Tongue (tissue), 2 donors: ENCODE data around the gene ZSCAN2. TPM values are rescaled to one million over a fixed set of nuclear protein-coding genes. Genes with fewer than 3 reads are reported as not detected.
"Not testable (repeated sequence)": the region's sequence is repeated elsewhere in the genome, so short reads cannot be mapped to it uniquely, and the experiment has no call there.

Source experiments
- DNase-seq: peaks from one replicate; pipeline ENCODE4 v3.0.0-alpha.2; 2015
- total RNA-seq: library from RNA; depleted of rRNA; stranded (reverse); fragments of >200 nt; gene quantifications from one replicate; pipeline ENCODE4 v1.2.3, GENCODE V29; 2014

The ZSCAN2 gene
- total RNA-seq, 1 donor from 2014 or later: 19.9 TPM

DNA sequence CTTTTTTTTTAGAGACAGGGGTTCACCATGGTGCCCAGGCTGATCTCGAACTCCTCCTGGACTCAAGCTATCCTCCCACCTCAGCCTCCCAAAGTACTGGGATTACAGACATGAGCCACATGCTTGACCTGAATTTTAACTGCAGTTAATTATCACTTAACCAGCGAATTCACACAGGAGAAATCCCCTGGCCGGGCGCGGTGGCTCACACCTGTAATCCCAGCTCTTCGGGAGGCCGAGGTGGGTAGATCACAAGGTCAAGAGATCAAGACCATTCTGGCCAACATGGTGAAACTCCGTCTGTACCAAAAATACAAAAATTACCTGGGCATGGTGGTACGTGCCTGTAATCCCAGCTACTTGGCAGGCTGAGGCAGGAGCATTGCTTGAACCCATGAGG is 41.1 kb downstream of the ZSCAN2 start:
- DNase-seq: not testable (repeated sequence)

DNA sequence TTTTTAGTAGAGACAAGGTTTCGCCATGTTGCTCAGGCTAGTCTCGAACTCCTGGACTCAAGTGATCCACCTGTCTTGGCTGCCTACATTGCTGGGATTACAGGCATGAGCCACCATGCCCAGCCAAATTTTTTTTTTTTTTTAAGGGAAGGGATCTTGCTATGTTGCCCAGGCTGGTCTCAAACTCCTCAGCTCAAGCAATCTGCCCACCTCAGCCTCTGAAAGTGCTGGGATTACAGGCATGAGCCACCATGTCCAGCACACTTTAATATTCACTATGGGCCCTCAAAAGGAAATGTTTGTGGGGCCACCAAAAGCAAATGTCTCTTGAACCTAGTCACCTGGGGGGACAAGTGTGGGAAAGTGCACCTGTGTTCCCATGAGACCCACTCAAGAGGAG is 41.8 kb downstream of the ZSCAN2 start:
- DNase-seq: not testable (repeated sequence)

DNA sequence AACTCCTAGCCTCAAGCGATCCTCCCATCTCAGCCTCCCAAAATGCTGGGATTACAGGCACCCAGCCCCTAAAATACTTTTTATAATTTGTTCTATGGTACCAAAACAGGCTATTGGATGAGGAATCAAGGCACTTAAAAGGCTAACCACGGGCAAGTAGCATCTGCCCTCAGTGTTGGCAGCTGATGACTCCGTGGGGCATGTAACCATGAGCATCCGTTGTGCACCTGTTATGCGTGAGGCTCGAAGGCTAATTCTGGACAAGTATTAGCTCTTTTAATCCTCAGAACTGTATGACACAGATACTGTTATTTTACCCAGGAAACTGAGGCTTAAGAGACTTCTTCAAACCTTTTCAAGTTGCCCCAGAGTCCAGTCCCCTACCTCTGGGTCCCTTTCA is 43.0 kb downstream of the ZSCAN2 start:
- DNase-seq: peak; percentile 36

DNA sequence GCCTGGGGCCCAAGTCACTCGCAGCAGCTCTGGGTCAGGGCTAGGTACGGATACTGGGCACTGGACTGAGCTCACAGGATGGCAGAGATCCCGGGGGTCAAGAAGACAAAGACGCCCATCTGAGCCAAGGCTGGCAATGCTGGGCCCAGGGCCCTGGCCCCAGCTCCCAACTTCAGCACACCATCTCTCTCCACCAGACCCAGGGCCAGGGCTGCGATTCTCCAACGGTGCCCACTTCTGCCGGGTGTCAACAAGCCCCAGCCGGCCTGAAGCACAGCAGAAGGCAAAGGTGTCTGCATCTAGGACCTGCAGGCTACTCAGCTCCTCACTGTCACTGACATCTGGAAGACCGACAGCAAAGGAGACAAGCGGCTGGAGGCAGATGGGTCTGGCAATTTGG is 44.7 kb downstream of the ZSCAN2 start:
- DNase-seq: no peak

DNA sequence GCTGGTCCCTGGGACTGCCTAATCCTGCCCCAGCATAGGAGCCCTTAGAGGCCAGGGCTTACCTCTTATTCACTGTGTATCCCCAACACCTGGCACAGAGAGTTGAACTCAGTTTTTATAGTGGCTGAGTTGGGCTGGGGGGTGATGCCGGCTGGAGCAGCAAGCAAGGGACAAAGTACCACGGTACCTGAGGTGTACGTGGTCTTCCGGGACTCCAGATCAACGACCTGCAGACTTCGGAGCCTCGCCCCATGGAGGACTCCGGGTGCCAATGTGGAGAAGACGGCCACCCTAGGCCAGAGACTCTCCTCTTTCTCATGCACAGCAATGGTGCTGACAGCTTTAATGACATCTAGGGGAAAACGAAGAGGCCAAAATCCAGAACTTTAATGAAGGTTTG is 45.2 kb downstream of the ZSCAN2 start:
- DNase-seq: no peak

DNA sequence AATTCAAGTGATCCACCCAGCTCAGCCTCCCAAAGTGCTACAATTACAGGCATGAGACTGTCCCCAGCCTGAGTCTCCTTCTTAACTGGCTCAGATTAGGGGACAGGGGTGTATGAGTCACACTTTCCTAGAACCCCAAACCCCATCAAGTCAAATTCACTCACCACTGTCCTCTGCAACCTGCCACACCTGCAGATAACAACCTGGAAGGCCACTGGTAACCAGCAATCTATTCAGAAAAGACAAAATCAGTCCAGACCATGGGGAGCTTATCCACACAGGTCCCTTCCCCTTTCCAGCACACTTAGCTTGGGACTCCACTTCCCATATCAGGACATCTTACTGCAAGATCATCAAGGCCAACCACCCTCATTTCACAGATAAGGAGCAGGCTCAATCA is 46.9 kb downstream of the ZSCAN2 start:
- DNase-seq: no peak

DNA sequence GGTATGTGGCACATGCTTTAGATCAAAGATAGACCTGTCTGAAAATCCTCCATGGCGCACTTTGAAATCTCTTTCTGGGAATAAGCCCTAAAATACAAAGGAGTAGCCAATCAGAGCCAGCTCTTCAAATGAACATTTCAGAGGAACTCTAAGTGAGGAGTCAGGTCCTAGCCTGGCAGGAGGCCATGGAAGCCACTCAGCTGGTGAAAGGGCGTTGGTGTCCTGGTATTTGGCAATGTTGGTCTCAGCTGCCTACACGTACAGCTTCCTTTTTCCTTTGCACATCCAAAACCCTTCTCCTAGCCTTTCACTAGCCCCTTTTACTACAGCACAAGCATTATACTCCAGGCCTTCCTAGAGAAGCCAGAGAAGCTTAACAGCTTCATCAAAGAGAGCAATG is 47.7 kb downstream of the ZSCAN2 start:
- no peak for DNase-seq

DNA sequence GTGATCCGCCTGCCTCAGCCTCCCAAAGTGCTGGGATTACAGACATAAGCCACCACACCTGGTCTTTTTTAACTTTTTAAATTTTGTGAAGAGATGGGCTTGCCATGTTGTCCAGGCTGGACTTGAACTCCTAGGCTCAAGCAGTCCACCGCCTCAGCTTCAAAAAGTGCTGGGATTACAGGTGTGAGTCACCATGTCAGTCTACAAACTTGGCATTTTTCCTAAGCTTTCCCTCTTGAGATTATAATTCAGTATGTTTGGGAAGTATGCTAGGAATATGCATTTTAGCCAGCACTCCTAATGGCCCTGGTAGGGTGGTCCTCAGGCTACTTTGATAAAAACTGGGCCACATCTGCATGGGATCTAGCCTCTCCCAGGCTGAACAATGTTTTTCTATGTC is 48.9 kb downstream of the ZSCAN2 start:
- DNase-seq: no peak

DNA sequence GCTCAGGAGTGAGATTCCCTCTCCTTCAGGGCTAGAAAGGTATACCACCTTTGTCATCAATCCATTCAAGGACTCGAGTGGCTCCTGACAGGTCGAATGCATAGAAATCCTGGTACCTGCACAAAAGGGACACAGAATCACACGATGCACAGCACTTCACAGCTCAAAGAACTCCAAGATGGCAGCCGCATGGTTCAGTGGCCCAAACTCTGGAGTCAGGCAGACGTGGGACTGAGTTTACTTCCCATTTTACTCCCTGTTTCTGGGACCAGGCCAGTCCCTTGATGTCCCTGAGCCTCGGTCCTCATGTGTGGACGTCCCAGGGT is 52.7 kb downstream of the ZSCAN2 start:
- no peak for DNase-seq

DNA sequence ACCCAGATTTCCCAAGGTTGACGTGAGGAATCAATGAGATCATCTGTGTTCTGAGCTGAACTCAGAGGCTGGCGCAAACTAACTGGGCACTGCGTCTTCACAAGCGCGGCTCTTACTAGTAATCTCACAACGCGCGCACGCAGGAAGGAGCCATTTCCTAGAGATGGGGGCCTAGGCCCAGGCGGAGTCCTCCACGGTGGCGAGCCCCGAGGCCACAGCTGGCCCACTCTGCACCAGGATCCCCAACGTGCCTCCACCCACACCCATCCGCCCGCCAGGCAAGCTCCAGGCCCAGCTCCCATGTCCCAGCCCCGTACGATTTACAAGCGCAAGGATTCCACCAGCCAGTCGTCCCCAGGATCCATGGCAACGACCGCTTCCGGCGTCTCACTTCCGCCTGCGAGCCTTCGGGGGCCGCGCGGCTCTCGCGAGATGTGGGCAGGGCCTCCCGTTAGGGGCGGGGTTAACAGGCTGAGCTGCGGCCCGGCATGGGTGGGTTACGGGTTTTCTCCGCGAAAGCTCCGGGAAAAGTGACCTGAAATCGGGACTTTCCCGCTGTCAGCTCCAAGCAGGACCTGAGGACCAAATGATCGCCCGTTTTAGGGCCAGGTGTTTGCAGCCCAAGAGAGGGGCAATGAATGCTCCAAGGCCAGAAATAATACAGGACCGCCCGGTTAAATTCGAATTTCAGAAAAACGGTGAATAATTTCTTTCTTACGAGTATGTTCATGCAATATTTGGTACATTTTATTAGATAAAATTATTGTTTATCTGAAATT is 53.3 kb downstream of the ZSCAN2 start, which contains the start of gene WDR73:
WDR73 (minus strand) TSS at position 374 of the 779 bp plus-strand sequence; CDS start at position 365, 9 bp downstream.
- DNase-seq: peak; percentile 99

DNA sequence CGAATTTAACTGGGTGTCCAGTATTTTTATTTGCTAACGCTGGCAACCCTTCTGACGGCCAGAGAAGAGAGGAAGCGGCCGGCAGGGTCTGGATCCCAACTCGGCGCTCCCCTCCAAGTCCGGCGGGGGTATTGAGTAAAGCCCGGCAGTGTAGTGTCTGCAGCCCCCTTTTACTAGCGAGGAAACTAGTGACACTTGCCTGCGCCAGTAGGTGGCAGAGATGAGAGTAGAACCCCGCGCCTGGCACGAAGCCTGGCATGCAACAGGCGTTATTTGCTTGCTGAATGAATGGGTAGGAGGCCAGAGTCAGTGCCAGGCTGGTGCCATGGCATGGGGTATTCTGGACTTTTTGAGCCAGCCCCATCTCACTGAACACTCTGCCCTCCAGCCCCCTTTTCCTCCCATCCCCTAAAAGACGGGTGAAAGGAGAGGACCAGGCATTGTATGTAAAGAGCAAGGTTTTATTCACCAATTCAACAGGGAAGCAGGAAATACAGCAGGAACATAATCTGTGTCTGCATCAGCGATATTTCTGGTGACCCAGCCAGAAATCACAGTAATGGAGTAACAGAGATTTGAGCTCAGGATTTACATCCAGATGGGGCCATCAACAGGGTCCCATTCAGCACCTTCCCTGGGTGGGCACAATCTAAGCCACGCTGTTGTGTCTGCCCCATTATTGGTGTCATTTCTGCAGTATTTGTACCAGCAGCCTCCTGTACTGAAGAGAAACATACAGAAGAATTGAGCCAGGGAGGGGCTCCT is 54.1 kb downstream of the ZSCAN2 start:
- DNase-seq: peak; percentile 90

DNA sequence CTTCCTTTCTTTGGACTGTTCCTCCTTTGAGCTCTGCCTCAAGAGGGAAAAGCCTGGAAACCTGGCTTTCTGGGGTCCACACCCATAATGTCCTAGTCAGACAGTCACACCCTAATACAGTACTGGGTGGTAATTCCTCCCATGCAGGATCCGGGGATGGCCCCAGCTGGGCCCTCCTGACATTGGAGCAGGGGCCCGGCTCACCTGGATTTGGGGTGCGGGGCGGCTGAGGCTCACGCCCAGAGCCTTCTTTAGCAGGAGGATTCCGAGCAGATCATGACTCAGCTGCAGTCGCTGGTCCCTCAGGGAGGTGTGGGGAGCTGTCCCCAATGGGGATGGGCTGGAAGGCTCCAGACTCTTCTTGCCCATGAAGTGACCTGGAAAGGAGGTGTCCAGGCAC is 56.2 kb downstream of the ZSCAN2 start:
- no peak for DNase-seq

DNA sequence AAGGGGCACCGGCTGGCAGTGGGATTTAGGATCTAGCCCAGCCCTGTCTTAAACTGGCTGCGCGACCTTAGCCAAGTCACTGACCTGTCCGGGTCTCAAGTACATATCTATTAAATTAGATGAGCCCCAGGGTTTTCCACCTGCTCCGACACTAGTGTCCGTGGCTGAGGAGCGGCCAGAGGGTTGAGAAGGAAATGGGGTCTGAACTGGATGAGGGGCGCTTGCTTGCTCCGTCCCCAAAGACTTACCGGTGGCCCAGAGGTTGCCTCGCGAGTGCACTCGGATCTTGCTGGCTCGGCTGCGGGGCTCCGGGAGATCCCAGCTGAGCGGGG is 56.9 kb downstream of the ZSCAN2 start:
- DNase-seq: no peak

DNA sequence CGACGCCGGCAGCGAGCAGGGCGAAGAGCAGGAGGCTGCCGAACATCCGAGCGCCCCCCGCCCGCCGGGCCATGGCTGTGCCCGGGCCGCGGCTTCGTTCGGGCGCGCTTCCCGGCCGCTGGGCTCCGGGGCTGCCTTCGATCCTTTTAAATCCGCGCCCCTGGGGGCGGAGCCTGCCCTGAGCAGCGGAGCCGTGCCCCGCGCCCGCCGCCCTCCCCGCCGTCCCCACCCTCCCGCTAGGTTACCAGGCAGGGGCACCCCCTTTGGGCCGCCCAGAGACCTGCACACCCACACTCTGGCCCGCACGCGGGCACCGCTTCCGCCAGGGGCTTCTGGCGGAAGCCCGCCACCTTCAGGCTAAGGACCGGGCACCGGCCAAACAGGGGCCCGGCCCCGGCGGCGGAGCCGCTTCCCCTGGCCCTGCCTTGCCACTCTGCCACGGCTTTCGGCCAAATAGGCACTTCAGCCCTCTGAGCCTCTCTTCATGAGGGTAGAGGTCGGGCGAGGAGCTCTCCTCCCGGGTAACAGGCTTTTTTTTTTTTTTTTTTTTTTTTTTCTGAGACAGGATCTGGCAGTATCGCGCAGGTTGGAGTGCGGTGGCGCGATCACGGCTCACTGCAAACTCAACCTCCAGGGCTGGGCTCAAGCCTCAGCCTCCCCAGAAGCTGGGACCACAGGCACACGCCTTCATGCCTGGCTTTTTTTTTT is 57.4 kb downstream of the ZSCAN2 start, which contains the start of gene NMB:
NMB (minus strand) TSS at position 120 of the 708 bp plus-strand sequence; CDS start at position 73, 47 bp downstream.
- peak; percentile 87 for DNase-seq

DNA sequence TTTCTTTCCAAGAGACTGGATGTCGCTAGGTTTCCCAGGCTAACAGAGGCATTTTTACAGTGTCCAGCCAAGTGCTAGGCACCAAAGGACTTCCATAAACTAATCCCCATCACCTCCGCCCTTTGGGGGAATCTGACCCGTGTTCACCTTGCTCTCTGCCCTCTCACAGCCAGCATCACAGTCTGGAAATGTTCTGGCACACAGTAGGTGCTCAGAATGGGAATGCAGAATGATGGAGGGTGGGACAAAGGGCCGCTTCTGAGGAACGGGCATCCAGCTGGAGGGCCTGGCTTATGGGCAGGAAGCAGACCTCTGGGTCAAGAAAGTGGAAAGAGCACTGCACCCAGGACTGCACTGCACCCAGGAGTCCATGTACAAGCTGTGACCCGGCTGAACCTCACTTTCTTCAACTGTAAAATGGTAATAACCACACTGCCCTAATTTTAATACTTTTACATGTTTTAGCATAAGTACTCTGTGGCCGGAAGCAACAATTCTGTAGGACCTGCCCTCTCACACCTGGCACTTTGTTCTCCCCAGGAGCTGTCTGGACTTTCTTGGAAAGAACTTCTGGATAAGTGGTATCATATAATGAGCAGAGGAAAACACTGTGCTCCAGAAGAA is 58.1 kb downstream of the ZSCAN2 start:
- no peak for DNase-seq

DNA sequence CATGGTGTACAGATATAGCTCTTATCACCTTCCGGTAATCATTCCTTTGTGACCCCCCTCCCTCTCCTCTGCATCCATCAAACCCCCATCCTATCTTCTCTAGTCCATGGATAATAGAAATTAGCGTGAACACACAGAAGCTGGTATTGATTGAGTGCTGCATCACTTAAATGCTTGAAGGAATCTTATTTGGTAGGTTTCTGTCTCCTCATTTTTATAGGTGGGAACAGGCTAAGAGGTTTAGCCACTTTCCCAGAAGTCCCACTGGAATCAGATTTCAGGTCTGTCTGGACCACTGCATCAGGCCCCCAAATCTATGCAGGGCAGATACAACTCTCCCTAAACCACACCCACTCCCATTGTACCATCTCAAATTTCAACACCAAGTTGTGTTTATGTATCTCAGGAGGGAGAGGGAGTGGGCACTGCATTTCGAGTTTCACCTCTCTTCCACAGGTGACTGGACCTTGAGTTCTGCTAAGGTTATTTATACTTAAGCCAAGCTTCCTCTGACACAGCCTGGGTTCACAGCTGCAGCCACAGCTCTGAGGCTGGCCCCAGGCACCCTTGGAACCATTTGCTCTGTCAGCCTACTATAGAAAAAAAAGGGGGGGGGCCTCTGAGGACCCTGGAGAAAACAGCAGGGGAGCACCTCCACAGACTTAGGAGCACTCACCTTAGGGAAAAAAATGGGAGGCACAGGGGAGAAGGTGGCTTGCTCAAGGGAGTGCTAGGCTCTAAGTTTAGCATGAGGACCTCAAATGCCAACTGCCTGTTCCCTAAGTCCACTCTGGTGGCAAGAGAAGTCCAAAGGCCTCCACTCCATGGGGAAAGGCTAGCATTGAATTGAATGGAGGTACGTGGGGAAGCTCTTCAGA is 59.3 kb downstream of the ZSCAN2 start:
- DNase-seq: no peak

DNA sequence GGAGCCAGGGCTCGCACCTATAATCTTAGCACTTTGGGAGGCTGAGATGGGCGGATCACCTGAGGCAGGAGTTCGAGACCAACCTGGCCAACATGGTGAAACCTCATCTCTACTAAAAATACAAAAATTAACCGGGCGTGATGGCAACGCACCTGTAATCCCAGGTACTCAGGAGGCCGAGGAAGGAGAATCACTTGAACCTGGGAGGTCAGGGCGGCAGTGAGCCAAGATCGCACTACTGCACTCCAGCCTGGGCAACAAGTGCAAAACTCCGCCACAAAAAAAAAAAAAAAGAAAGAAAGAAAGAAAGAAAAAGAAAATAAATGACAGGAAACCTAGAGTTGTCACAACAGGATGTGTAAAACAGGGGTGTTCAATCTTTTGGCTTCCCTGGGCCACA is 60.2 kb downstream of the ZSCAN2 start:
- DNase-seq: no peak

DNA sequence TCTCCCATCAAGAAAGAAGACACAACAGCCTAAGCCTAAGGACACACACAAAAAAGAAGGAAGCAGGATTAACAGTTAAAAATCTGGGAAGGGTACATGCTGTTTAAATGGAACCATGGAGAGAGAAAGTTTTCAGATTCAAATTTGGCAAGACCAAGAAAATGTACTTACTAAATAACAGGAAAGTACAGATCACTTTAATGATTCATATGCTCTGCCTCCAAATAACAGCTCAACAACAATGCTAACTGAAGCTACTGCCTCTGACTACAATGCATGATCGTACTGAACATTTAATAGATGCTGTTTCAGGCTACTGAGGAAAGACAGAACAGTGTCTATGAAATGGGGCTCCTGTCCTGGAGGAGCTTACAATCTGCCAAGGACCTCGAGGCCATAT is 65.6 kb downstream of the ZSCAN2 start:
- DNase-seq: no peak

DNA sequence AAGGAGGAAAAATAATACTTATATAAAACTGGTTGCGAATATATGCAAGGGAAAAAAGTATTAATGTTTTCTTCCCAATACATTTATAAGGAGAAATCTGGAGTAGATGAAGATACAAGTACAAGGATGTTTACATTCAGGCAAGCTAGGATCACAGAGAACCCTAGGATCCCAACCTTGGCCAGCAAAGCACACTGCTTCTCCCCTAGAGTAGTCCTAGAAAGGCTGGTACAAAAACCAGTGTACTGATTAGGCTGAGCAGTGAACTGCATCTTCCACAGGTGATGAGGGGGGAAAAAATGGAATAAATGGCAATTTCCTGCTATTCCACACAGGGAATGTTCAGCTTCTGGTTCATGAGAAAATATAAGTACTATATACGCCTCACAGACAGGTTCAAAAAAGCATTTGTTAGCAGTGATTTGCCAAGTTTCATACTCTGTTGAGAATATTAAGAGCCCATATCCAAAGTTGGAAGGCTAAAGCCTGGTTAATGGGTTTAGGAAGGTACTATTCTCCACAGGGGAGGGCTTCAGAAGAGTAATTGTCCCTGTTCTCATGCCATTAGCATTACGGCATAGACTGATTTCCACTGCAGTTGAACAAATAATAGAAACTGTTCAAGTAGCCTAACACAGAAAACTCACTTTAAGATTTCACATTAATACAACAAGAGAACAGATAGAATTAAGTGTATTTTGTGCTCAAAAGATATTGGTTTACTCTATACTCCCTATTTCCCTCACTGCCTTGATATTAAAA is 67.6 kb downstream of the ZSCAN2 start:
- no peak for DNase-seq

DNA sequence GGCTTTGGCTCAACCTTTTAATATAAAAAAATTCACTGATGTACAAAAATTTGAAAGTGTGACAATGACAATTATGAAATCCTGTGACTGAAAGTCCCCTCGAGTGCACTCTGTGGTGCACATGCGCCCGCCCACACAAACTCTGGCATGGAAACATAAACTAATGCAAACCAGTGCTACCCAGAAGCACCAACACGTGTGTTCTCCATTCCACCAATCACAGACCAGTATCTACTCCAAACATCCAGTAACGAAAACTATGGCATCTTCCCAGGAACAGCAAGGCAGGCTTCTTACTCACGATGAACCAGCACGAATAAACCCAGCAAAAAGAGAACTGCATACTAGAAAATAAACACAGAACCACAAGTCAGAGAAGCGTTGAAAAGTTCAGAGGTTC is 68.9 kb downstream of the ZSCAN2 start:
- DNase-seq: no peak

DNA sequence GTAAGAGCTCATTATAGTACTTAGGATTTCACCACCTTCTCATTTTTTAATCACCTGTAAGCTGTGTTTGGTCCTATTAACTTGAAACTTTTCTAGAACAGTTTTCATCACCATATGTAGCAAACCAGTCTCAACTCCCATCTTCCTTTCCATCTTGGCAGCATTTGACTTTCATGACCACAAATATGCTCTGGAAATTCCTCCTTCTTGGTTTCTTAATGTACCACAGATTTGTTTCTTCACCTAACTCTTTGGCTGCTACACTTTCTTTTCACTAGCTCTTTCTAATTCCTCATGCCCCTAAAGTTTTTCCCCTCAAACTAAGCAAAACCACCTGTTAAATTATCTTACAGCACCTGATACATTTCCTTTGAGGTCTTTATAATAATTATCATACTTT is 70.4 kb downstream of the ZSCAN2 start:
- DNase-seq: no peak
